ENCODE data around the gene NDRG2. TPM values are rescaled to one million over a fixed set of nuclear protein-coding genes. Genes with fewer than 3 reads are reported as not detected.

The NDRG2 gene
- total and polyA plus RNA-seq, 10 donors, result 72.4 to 335 (median 201) TPM

GRCh38 chr14:20976291-20976690, 48.6 kb downstream of the NDRG2 start:
- H3K4me1 ChIP-seq, result peaks cover 0 to 10% (median 9%) of the 10 kb centered on the region in 6 donors
- intact Hi-C loops (cut with DNase I; ENCODE audit: low total_unique reads), result loop anchor here (10.0 kb wide), 1 partner anchor 281 kb away; no protein-coding TSS in a partner anchor
- peaks cover 0 to 14% (median 0%) of the 10 kb centered on the region in 7 donors for H3K27me3 ChIP-seq (replicated peaks in 1 of 7)
- 85 to 100% (median 92%) methylated on average over 1 of the region's 1 CpG for whole genome bisulfite sequencing, 5 donors
- no peaks in the 10 kb centered on the region for H3K9me3 ChIP-seq
- no peak overlapping the region for H3K27ac ChIP-seq
- no peak overlapping the region for H3K4me3 ChIP-seq
- H3K36me3 ChIP-seq, result no peaks in the 10 kb centered on the region
- no peak for DNase-seq
- TF ChIP-seq CTCF (IDR thresholded peaks at IDR 0.05 in 8 of 11, conservative IDR thresholded peaks at IDR 0.05 in 3 of 11) (no peak), POLR2AphosphoS5 (IDR thresholded peaks at IDR 0.05) (no peak), POLR2A (IDR thresholded peaks at IDR 0.05) (no peak)

GRCh38 chr14:20973501-20973900, 51.4 kb downstream of the NDRG2 start:
- intact Hi-C loops (cut with DNase I; ENCODE audit: low total_unique reads), result loop anchor here (5.0 to 10.0 kb wide), 2 partner anchors 116 to 279 kb away; no protein-coding TSS in a partner anchor
- Histone ChIP-seq H3K4me3 (no peak overlapping the region), H3K27me3 (replicated peaks in 1 of 7) (peaks cover 0 to 14% (median 0%) of the 10 kb centered on the region in 7 donors), H3K9me3 (no peaks in the 10 kb centered on the region), H3K27ac (no peak overlapping the region), H3K4me1 (peaks cover 0 to 21% (median 17%) of the 10 kb centered on the region in 6 donors), H3K36me3 (no peaks in the 10 kb centered on the region)
- 90 to 97% (median 95%) methylated on average over 3 of the region's 3 CpGs for WGBS, 5 donors
- TF ChIP-seq POLR2A (IDR thresholded peaks at IDR 0.05) (no peak), CTCF (IDR thresholded peaks at IDR 0.05 in 8 of 11, conservative IDR thresholded peaks at IDR 0.05 in 3 of 11) (no peak), POLR2AphosphoS5 (IDR thresholded peaks at IDR 0.05) (no peak)
- DNase-seq, result no peak

GRCh38 chr14:20971705-20972021, 53.2 kb downstream of the NDRG2 start:
- Histone ChIP-seq H3K27me3 (replicated peaks in 1 of 7) (peaks cover 0 to 14% (median 0%) of the 10 kb centered on the region in 7 donors), H3K4me1 (peaks cover 0 to 21% (median 17%) of the 10 kb centered on the region in 6 donors), H3K27ac (peak overlapping the region; percentile 21 to 84 (median 78)), H3K4me3 (peak overlapping the region in 6 of 8 donors; percentile 57 to 80 (median 60)), H3K36me3 (no peaks in the 10 kb centered on the region), H3K9me3 (no peaks in the 10 kb centered on the region)
- WGBS, 5 donors, result 8 to 17% (median 12%) methylated on average over 8 of the region's 8 CpGs
- no peak for DNase-seq
- intact Hi-C loops (cut with DNase I; ENCODE audit: low total_unique reads), result loop anchor here (5.0 to 10.0 kb wide), 2 partner anchors 114 to 277 kb away; no protein-coding TSS in a partner anchor
- TF ChIP-seq CTCF (IDR thresholded peaks at IDR 0.05 in 8 of 11, conservative IDR thresholded peaks at IDR 0.05 in 3 of 11) (no peak), POLR2AphosphoS5 (IDR thresholded peaks at IDR 0.05) (no peak)

GRCh38 chr14:20970983-20971704, 53.7 kb downstream of the NDRG2 start:
- Histone ChIP-seq H3K4me3 (peak overlapping the region; percentile 55 to 80 (median 60)), H3K36me3 (no peaks in the 10 kb centered on the region), H3K27me3 (replicated peaks in 1 of 7) (peaks cover 0 to 14% (median 0%) of the 10 kb centered on the region in 7 donors), H3K27ac (peak overlapping the region; percentile 21 to 84 (median 78)), H3K4me1 (peaks cover 0 to 21% (median 17%) of the 10 kb centered on the region in 6 donors), H3K9me3 (no peaks in the 10 kb centered on the region)
- peak; percentile 96 for DNase-seq
- 0 to 1% (median 0%) methylated on average over 32 to 47 of the region's 47 CpGs for WGBS, 5 donors
- TF ChIP-seq CTCF (IDR thresholded peaks at IDR 0.05 in 8 of 11, conservative IDR thresholded peaks at IDR 0.05 in 3 of 11), result peak; percentile 80 to 97 (median 94)
- peak; percentile 66 to 83 (median 79) for TF ChIP-seq POLR2AphosphoS5 (IDR thresholded peaks at IDR 0.05)
- no peak for TF ChIP-seq POLR2A (IDR thresholded peaks at IDR 0.05)
- intact Hi-C loops (cut with DNase I; ENCODE audit: low total_unique reads), result loop anchor here (5.0 to 10.0 kb wide), 2 partner anchors 114 to 276 kb away; no protein-coding TSS in a partner anchor

Measured in spleen (tissue), 11 donors.